H1 (cell line): ENCODE results near the gene CFAP100. TPM values are rescaled to one million over a fixed set of nuclear protein-coding genes. Genes with fewer than 3 reads are reported as not detected.
A peak's percentile ranks its signal among the peaks of the same experiment; 100 is the strongest.

Source experiments
- CTCF ChIA-PET: fragments of 300-600 bp; sonication (Branson Sonifier 250); formaldehyde crosslinking; loops from one replicate; lab custom pipeline; 2021; ENCODE audit not compliant: partially characterized antibody; lab: Charles Lee
- POLR2A ChIA-PET: fragments of 300-600 bp; sonication (Branson Sonifier 250); formaldehyde crosslinking; loops from one replicate; lab custom pipeline; 2021; ENCODE audit warnings: inconsistent platforms; ENCODE audit not compliant: partially characterized antibody; lab: Charles Lee
- DNase-seq, 2 experiments: peaks; one replicate each; pipeline versions ENCODE4 v3.0.0 to v3.0.0-alpha.2; 2010 to 2022; ENCODE audit warnings: low spot score in 2 of 2, low read depth in 1 of 2, mixed read lengths in 1 of 2
- FAIRE-seq: peaks from 2 replicates; lab custom pipeline; 2011; peaks lifted over from hg19 to GRCh38; lab: Jason Lieb, UNC
- H2AFZ ChIP-seq: 2 replicates; pipeline ENCODE4 v1.8.1; 2012; ENCODE audit warnings: low read length, inconsistent platforms
- H2AK5ac ChIP-seq: 2 replicates; pipeline ENCODE4 v1.6.1; 2013; ENCODE audit warnings: low read depth, low read length
- H2BK120ac ChIP-seq: replicated peaks from 2 replicates; pipeline ENCODE3; 2013; ENCODE audit warnings: low read depth, low read length, inconsistent platforms
- H2BK12ac ChIP-seq: 2 replicates; pipeline ENCODE4 v1.6.1; 2013; ENCODE audit warnings: low read depth, low read length
- H2BK15ac ChIP-seq: 2 replicates; pipeline ENCODE4 v1.6.1; 2013; ENCODE audit warnings: low read length
- H2BK20ac ChIP-seq: 2 replicates; pipeline ENCODE4 v1.6.1; 2013; ENCODE audit warnings: low read length
- H2BK5ac ChIP-seq: 2 replicates; pipeline ENCODE4 v1.6.1; 2013; ENCODE audit warnings: low read depth, low read length
- H3K14ac ChIP-seq: 2 replicates; pipeline ENCODE4 v1.6.1; 2013; ENCODE audit warnings: inconsistent platforms; ENCODE audit not compliant: insufficient read length
- H3K18ac ChIP-seq: 2 replicates; pipeline ENCODE4 v1.6.1; 2013; ENCODE audit warnings: low read length; ENCODE audit errors: extremely low read depth
- H3K23ac ChIP-seq: 2 replicates; pipeline ENCODE4 v1.6.1; 2013; ENCODE audit warnings: inconsistent platforms; ENCODE audit not compliant: insufficient read length
- H3K23me2 ChIP-seq: 2 replicates; pipeline ENCODE4 v1.6.1; 2013; ENCODE audit warnings: low read depth, low read length
- H3K27ac ChIP-seq: 2 replicates; pipeline ENCODE4 v1.6.1; 2011; ENCODE audit warnings: low read depth, low read length, inconsistent platforms
- H3K27me3 ChIP-seq, 4 experiments: replicated peaks in 1 of 4; 1 replicate in 1 of 4; 2 replicates in 3 of 4; pipeline versions ENCODE4 v1.6.1 to v1.8.1; 2011 to 2013; ENCODE audit warnings: low read length in 3 of 4, mild to moderate bottlenecking in 3 of 4, inconsistent platforms in 2 of 4, mixed read lengths in 2 of 4, moderate library complexity in 1 of 4; ENCODE audit not compliant: control insufficient read depth in 3 of 4, insufficient read depth in 3 of 4; ENCODE audit errors: extremely low read depth in 1 of 4
- H3K36me3 ChIP-seq, 4 experiments: 2 replicates each; pipeline versions ENCODE4 v1.6.1 to v1.8.1; 2011 to 2013; ENCODE audit warnings: mild to moderate bottlenecking in 4 of 4, low read length in 3 of 4, moderate library complexity in 2 of 4, control low read depth in 1 of 4, inconsistent platforms in 1 of 4; ENCODE audit not compliant: insufficient read depth in 4 of 4, control insufficient read depth in 2 of 4
- H3K4ac ChIP-seq: replicated peaks from 2 replicates; pipeline ENCODE3; 2013; ENCODE audit warnings: low read length, low read depth, mixed read lengths, inconsistent platforms; ENCODE audit not compliant: insufficient read length
- H3K4me1 ChIP-seq, 4 experiments: replicated peaks in 1 of 4; 1 replicate in 1 of 4; 2 replicates in 3 of 4; pipeline versions ENCODE4 v1.6.1 to v1.8.1; 2011 to 2013; ENCODE audit warnings: low read length in 3 of 4, inconsistent platforms in 2 of 4, mixed read lengths in 1 of 4; ENCODE audit not compliant: insufficient read depth in 4 of 4, control insufficient read depth in 3 of 4
- H3K4me2 ChIP-seq, 2 experiments: 2 replicates each; pipeline versions ENCODE4 v1.6.1 to v1.8.1; 2011 to 2013; ENCODE audit warnings: low read depth in 2 of 2, low read length in 2 of 2, control low read depth in 1 of 2, inconsistent platforms in 1 of 2, mild to moderate bottlenecking in 1 of 2; ENCODE audit not compliant: insufficient read depth in 1 of 2
- H3K4me3 ChIP-seq, 4 experiments: fragments of 200-600, 300-600 bp in 1 of 4; sonication (generic), shearing (Covaris generic), sonication (Bioruptor Twin) in 1 of 4; 2 replicates each; pipeline versions ENCODE4 v1.5.1 to v1.8.1; 2011 to 2016; ENCODE audit warnings: low read length in 4 of 4, low read depth in 3 of 4, control low read depth in 2 of 4, inconsistent platforms in 2 of 4, mild to moderate bottlenecking in 2 of 4, mixed read lengths in 1 of 4, moderate library complexity in 1 of 4; ENCODE audit not compliant: insufficient read depth in 2 of 4; ENCODE audit errors: extremely low read depth in 1 of 4
- H3K56ac ChIP-seq: replicated peaks from 2 replicates; pipeline ENCODE3; 2013; ENCODE audit warnings: low read depth, mild to moderate bottlenecking, mixed read lengths, low read length, inconsistent platforms; ENCODE audit not compliant: insufficient read length
- H3K79me1 ChIP-seq: 2 replicates; pipeline ENCODE4 v1.6.1; 2013; ENCODE audit warnings: low read depth, low read length, control low read depth
- H3K79me2 ChIP-seq, 2 experiments: 2 replicates each; pipeline versions ENCODE4 v1.6.1 to v1.8.1; 2012 to 2013; ENCODE audit warnings: low read length in 2 of 2, mild to moderate bottlenecking in 2 of 2, inconsistent platforms in 1 of 2; ENCODE audit not compliant: insufficient read depth in 2 of 2, control insufficient read depth in 1 of 2
- H3K9ac ChIP-seq, 4 experiments: replicated peaks in 1 of 4; 1 replicate in 1 of 4; 2 replicates in 3 of 4; pipeline versions ENCODE4 v1.6.1 to v1.8.1; 2011 to 2013; ENCODE audit warnings: low read depth in 3 of 4, low read length in 3 of 4, control low read depth in 2 of 4, mild to moderate bottlenecking in 2 of 4, moderate library complexity in 2 of 4, inconsistent platforms in 1 of 4; ENCODE audit errors: extremely low read depth in 1 of 4
- H3K9me3 ChIP-seq, 2 experiments: 2 replicates each; pipeline versions ENCODE4 v1.6.1 to v1.8.1; 2012 to 2013; ENCODE audit warnings: mild to moderate bottlenecking in 2 of 2, moderate library complexity in 2 of 2, control low read depth in 1 of 2, inconsistent platforms in 1 of 2, low read depth in 1 of 2, low read length in 1 of 2, mixed read lengths in 1 of 2; ENCODE audit not compliant: insufficient read depth in 2 of 2
- H4K20me1 ChIP-seq, 2 experiments: replicated peaks in 1 of 2; 2 replicates each; pipeline versions ENCODE3 to v1.8.1; 2011 to 2013; ENCODE audit warnings: inconsistent platforms in 2 of 2, low read length in 2 of 2, mild to moderate bottlenecking in 1 of 2; ENCODE audit not compliant: insufficient read depth in 2 of 2, control insufficient read depth in 1 of 2
- H4K5ac ChIP-seq: 2 replicates; pipeline ENCODE4 v1.6.1; 2013; ENCODE audit warnings: low read length, low read depth, mixed read lengths, inconsistent platforms; ENCODE audit not compliant: insufficient read length
- H4K8ac ChIP-seq: 2 replicates; pipeline ENCODE4 v1.8.0; 2013; ENCODE audit warnings: mild to moderate bottlenecking, moderate library complexity, low read length, inconsistent platforms; ENCODE audit not compliant: insufficient read depth; ENCODE audit errors: extremely low read depth
- H4K91ac ChIP-seq: replicated peaks from 2 replicates; pipeline ENCODE3; 2013; ENCODE audit warnings: low read length, mixed read lengths, inconsistent platforms; ENCODE audit not compliant: insufficient read length
- BRCA1 ChIP-seq: IDR thresholded peaks from 2 replicates; pipeline ENCODE4 v1.6.1; 2012; ENCODE audit warnings: low read depth, low read length, improper control_type of control experiment
- CHD1 ChIP-seq: IDR thresholded peaks from 2 replicates; pipeline ENCODE4 v1.6.1; 2012; ENCODE audit warnings: low read depth, low read length, improper control_type of control experiment
- CTBP2 ChIP-seq: IDR thresholded peaks from 2 replicates; pipeline ENCODE4 v1.7.0; 2011; ENCODE audit warnings: borderline replicate concordance, mild to moderate bottlenecking, moderate library complexity, mixed read lengths, low read length; ENCODE audit not compliant: insufficient read depth, insufficient read length
- EZH2 ChIP-seq: fragments of 200-600 bp; sonication (generic); IDR thresholded peaks from 2 replicates; pipeline ENCODE4 v1.7.1; 2012; ENCODE audit warnings: low read depth, mild to moderate bottlenecking, moderate library complexity, low read length, inconsistent platforms; ENCODE audit not compliant: severe bottlenecking
- JUND ChIP-seq: IDR thresholded peaks from 2 replicates; pipeline ENCODE4 v1.6.1; 2011; ENCODE audit warnings: mild to moderate bottlenecking, improper control_type of control experiment, low read length
- KDM1A ChIP-seq: fragments of 200-600, 300-600 bp; sonication (generic); IDR thresholded peaks from 2 replicates; pipeline ENCODE4 v1.7.1; 2016; ENCODE audit warnings: mild to moderate bottlenecking, low read length, borderline replicate concordance
- RFX5 ChIP-seq: IDR thresholded peaks from 2 replicates; pipeline ENCODE4 v1.6.1; 2011; ENCODE audit warnings: low read depth, low read length, improper control_type of control experiment, borderline replicate concordance
- WGBS, 2 experiments: shearing (Covaris generic) in 1 of 2; methylation state at CpG; one replicate each; pipeline versions ENCODE4 v1.1.6 to v1.1.7; 2013 to 2015; ENCODE audit warnings: low lambda C conversion rate in 2 of 2, mixed read lengths in 2 of 2, inconsistent platforms in 1 of 2, low coverage in 1 of 2, missing lambda C conversion rate in 1 of 2; ENCODE audit not compliant: insufficient replicate concordance in 2 of 2, insufficient coverage in 1 of 2, insufficient read length in 1 of 2; ENCODE audit errors: extremely low coverage in 1 of 2, missing lambda C conversion rate in 1 of 2; 5-methylcytosine and 5-hydroxymethylcytosine counted together
- polyA plus RNA-seq, 7 experiments: library from polyadenylated mRNA; depleted of rRNA in 3 of 7; stranded (reverse) in 5 of 7; unstranded in 2 of 7; fragments of >200 nt in 5 of 7; fragments of 200-250 nt in 2 of 7; gene quantifications; 1 replicate in 5 of 7; 2 replicates in 1 of 7; 4 replicates in 1 of 7; pipeline versions ENCODE4 v1.2.1 to v1.2.3, GENCODE V29; 2011 to 2013; ENCODE audit warnings: missing spikeins in 2 of 7, mixed read lengths in 2 of 7
- total RNA-seq: library from RNA; stranded (reverse); fragmentation: NEBNext Ultra II Directional; extraction: Animal tissue kit (Norgen Biotek cat#: 25700); gene quantifications from 2 replicates; pipeline ENCODE4 v1.2.1, GENCODE V29; 2021
- TF ChIP-seq, protein P1 (sequence below): IDR thresholded peaks from 2 replicates; pipeline ENCODE4 v1.6.1; 2011; ENCODE audit warnings: low read depth, mild to moderate bottlenecking, low read length; ENCODE audit not compliant: insufficient read depth
- TF ChIP-seq, protein P2 (sequence below): IDR thresholded peaks from 2 replicates; pipeline ENCODE4 v1.6.1; 2012; ENCODE audit warnings: inconsistent platforms
- TF ChIP-seq, protein P3 (sequence below): IDR thresholded peaks from 2 replicates; pipeline ENCODE4 v1.6.1; 2011; ENCODE audit warnings: low read length, improper control_type of control experiment

The CFAP100 gene
- total and polyA plus RNA-seq, 2 of the 8 experiments (the other 6 are each of a cell fraction or from before 2014, with no cell fraction given): 0.17 TPM; not detected in 1

DNA sequence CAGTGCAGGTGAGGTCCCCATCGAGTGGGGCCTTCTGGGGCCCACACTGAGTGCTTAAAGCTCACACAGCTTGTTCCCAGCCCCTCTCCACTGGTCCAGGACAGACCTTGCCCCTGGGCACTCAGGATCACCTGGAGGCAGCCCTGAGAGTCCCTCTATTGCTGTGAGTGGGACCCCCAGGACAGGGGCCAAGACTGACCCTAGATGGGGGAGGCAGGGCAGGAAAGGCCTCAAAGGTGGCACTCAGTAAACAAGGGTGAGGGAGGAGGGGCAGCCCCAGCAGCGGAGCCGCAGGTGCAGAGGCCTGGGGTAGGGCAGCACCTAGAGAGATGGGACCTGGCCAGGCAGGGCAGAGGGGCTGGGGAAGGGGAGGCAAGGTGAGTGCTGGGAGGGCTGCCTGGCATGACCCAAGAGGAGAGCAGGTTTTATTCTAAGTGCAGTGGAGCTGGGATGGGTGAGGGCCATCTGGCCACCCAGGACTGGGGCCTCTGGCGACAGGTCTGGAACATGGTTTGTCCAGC is 27.9 kb downstream of the CFAP100 start:
- no peaks in the 10 kb centered on the region; a peak in 1 of 7 replicates for H3K27me3 ChIP-seq
- no peak overlapping the region for H3K23ac ChIP-seq
- no peak overlapping the region for H4K8ac ChIP-seq
- DNase-seq: peak in 1 of 2 experiments; percentile 47
- no peak overlapping the region; the same call in 1 of the 2 replicates for H2AK5ac ChIP-seq
- 100% methylated on average over 3 of the region's 4 CpGs; no CpG with 5 or more reads in 1 of the 2 experiments for WGBS, 2 experiments
- peaks cover 4% of the 10 kb centered on the region in 2 experiments; a peak in 2 of 4 replicates for H3K9me3 ChIP-seq
- no peak overlapping the region for H3K9ac ChIP-seq
- peaks cover 0 to 7% (median 2%) of the 10 kb centered on the region in 4 experiments; a peak in 2 of 7 replicates for H3K4me1 ChIP-seq
- H2BK120ac ChIP-seq: no peak overlapping the region
- no peaks in the 10 kb centered on the region for H3K23me2 ChIP-seq
- no peak overlapping the region for H3K4me3 ChIP-seq
- no peaks in the 10 kb centered on the region for H4K20me1 ChIP-seq
- no peak overlapping the region for H2BK12ac ChIP-seq
- POLR2A ChIA-PET: interaction anchor here (0.8 to 1.4 kb wide), 3 partner anchors 9 to 15 kb away, joined by 3 to 5 read pairs (median 4); no protein-coding TSS in a partner anchor
- peak overlapping the region; percentile 12; the same call in 1 of the 2 replicates for H2BK5ac ChIP-seq
- H4K91ac ChIP-seq: no peak overlapping the region
- H3K56ac ChIP-seq: no peak overlapping the region
- CTCF ChIA-PET: interaction anchor here (1.9 to 2.0 kb wide), 2 partner anchors 19 to 74 kb away, joined by 6 to 8 read pairs; no protein-coding TSS in a partner anchor
- H3K18ac ChIP-seq: no peak overlapping the region; the same call in 1 of the 2 replicates
- no peak overlapping the region for H3K27ac ChIP-seq
- no peak overlapping the region for H3K14ac ChIP-seq
- no peak overlapping the region for H4K5ac ChIP-seq
- FAIRE-seq: no peak
- H2BK15ac ChIP-seq: no peak overlapping the region
- H3K36me3 ChIP-seq: no peaks in the 10 kb centered on the region
- peak overlapping the region; percentile 32; the same call in 1 of the 2 replicates for H2BK20ac ChIP-seq
- no peak overlapping the region for H3K4me2 ChIP-seq
- no peaks in the 10 kb centered on the region for H3K79me1 ChIP-seq
- no peaks in the 10 kb centered on the region for H3K79me2 ChIP-seq
- H3K4ac ChIP-seq: no peak overlapping the region
- H2AFZ ChIP-seq: no peak overlapping the region
- no peak for TF ChIP-seq KDM1A
- TF ChIP-seq, protein P1, sequence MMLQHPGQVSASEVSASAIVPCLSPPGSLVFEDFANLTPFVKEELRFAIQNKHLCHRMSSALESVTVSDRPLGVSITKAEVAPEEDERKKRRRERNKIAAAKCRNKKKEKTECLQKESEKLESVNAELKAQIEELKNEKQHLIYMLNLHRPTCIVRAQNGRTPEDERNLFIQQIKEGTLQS: no peak
- TF ChIP-seq, protein P2, sequence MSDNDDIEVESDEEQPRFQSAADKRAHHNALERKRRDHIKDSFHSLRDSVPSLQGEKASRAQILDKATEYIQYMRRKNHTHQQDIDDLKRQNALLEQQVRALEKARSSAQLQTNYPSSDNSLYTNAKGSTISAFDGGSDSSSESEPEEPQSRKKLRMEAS: no peak
- TF ChIP-seq, protein P3, sequence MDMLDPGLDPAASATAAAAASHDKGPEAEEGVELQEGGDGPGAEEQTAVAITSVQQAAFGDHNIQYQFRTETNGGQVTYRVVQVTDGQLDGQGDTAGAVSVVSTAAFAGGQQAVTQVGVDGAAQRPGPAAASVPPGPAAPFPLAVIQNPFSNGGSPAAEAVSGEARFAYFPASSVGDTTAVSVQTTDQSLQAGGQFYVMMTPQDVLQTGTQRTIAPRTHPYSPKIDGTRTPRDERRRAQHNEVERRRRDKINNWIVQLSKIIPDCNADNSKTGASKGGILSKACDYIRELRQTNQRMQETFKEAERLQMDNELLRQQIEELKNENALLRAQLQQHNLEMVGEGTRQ: no peak
- TF ChIP-seq BRCA1: no peak
- no peak for TF ChIP-seq EZH2
- no peak for TF ChIP-seq CHD1
- TF ChIP-seq JUND: no peak
- TF ChIP-seq RFX5: no peak
- TF ChIP-seq CTBP2: no peak
